Neuronal stem cell (in vitro differentiated cells): ENCODE measurements around the gene MAU2.
"Not testable (repeated sequence)": the region's sequence is repeated elsewhere in the genome, so short reads cannot be mapped to it uniquely, and the experiment has no call there.

ENCODE experiments used
- DNase-seq: peaks from one replicate; pipeline ENCODE4 v3.0.0-alpha.2; 2013; ENCODE audit warnings: low spot score
- H2AFZ ChIP-seq: one replicate; pipeline ENCODE4 v1.6.1; 2013; ENCODE audit warnings: mild to moderate bottlenecking, low read length, inconsistent platforms
- H2AK5ac ChIP-seq: 2 replicates; pipeline ENCODE4 v1.6.1; 2013; ENCODE audit warnings: low read depth, mild to moderate bottlenecking, inconsistent platforms, low read length, moderate library complexity, mixed read lengths
- H2BK120ac ChIP-seq: 2 replicates; pipeline ENCODE4 v1.6.1; 2013; ENCODE audit warnings: low read depth, mild to moderate bottlenecking, inconsistent platforms, low read length, moderate library complexity, mixed read lengths
- H2BK12ac ChIP-seq: one replicate; pipeline ENCODE4 v1.6.1; 2013; ENCODE audit warnings: low read length, inconsistent platforms
- H2BK15ac ChIP-seq: 2 replicates; pipeline ENCODE4 v1.6.1; 2013; ENCODE audit warnings: mild to moderate bottlenecking, low read length, inconsistent platforms, mixed read lengths
- H2BK5ac ChIP-seq: one replicate; pipeline ENCODE4 v1.6.1; 2013; ENCODE audit warnings: inconsistent platforms, mild to moderate bottlenecking, low read length, moderate library complexity
- H3K14ac ChIP-seq: one replicate; pipeline ENCODE4 v1.6.1; 2013; ENCODE audit warnings: low read length, inconsistent platforms
- H3K18ac ChIP-seq: 2 replicates; pipeline ENCODE4 v1.6.1; 2013; ENCODE audit warnings: low read length, inconsistent platforms
- H3K23ac ChIP-seq: 2 replicates; pipeline ENCODE4 v1.6.1; 2013; ENCODE audit warnings: low read depth, mild to moderate bottlenecking, mixed read lengths, low read length, inconsistent platforms; ENCODE audit not compliant: poor library complexity
- H3K27ac ChIP-seq: replicated peaks from 3 replicates; pipeline ENCODE4 v1.5.1; 2013; ENCODE audit warnings: low read length, inconsistent platforms
- H3K27me3 ChIP-seq, 3 experiments: 2 replicates each; pipeline ENCODE4 v1.6.1; 2013; ENCODE audit warnings: low read length in 3 of 3, mild to moderate bottlenecking in 2 of 3, inconsistent platforms in 1 of 3, low read depth in 1 of 3, mixed read lengths in 1 of 3, moderate library complexity in 1 of 3; ENCODE audit not compliant: control insufficient read depth in 3 of 3, insufficient read depth in 3 of 3
- H3K36me3 ChIP-seq, 2 donors: replicated peaks in 1 of 2; 2 replicates each; pipeline ENCODE4 v1.6.1; 2013; ENCODE audit warnings: low read length in 2 of 2; ENCODE audit not compliant: control insufficient read depth in 2 of 2, insufficient read depth in 2 of 2
- H3K4ac ChIP-seq: 2 replicates; pipeline ENCODE4 v1.6.1; 2013; ENCODE audit warnings: inconsistent platforms, mild to moderate bottlenecking, low read length, moderate library complexity
- H3K4me1 ChIP-seq, 2 donors: 1 replicate in 1 of 2; 2 replicates in 1 of 2; pipeline ENCODE4 v1.6.1; 2013; ENCODE audit warnings: low read length in 2 of 2, low read depth in 1 of 2; ENCODE audit not compliant: control insufficient read depth in 2 of 2, insufficient read depth in 1 of 2
- H3K4me2 ChIP-seq: one replicate; pipeline ENCODE4 v1.6.1; 2013; ENCODE audit warnings: mild to moderate bottlenecking, low read length, inconsistent platforms; ENCODE audit not compliant: insufficient read depth, poor library complexity, severe bottlenecking
- H3K4me3 ChIP-seq, 2 donors: 2 replicates each; pipeline ENCODE4 v1.5.1; 2013; ENCODE audit warnings: low read length in 2 of 2, mild to moderate bottlenecking in 2 of 2, inconsistent platforms in 1 of 2, moderate library complexity in 1 of 2
- H3K79me1 ChIP-seq: one replicate; pipeline ENCODE4 v1.6.1; 2013; ENCODE audit warnings: low read depth, mild to moderate bottlenecking, inconsistent platforms, low read length, moderate library complexity
- H3K9ac ChIP-seq: one replicate; pipeline ENCODE4 v1.6.1; 2013; ENCODE audit warnings: mild to moderate bottlenecking, low read depth, low read length, inconsistent platforms; ENCODE audit not compliant: poor library complexity
- H3K9me3 ChIP-seq, 2 donors: replicated peaks in 1 of 2; 2 replicates each; pipeline versions ENCODE3 to v1.6.1; 2013; ENCODE audit warnings: low read length in 2 of 2, mild to moderate bottlenecking in 2 of 2, inconsistent platforms in 1 of 2, low read depth in 1 of 2, mixed read lengths in 1 of 2, moderate library complexity in 1 of 2; ENCODE audit not compliant: control insufficient read depth in 2 of 2, insufficient read depth in 1 of 2
- H4K8ac ChIP-seq: one replicate; pipeline ENCODE4 v1.6.1; 2013; ENCODE audit warnings: low read depth, mild to moderate bottlenecking, inconsistent platforms, low read length, moderate library complexity
- H4K91ac ChIP-seq: one replicate; pipeline ENCODE4 v1.6.1; 2013; ENCODE audit warnings: low read length, low read depth, mild to moderate bottlenecking, inconsistent platforms; ENCODE audit not compliant: poor library complexity
- WGBS, 2 donors: extraction: QIAGEN DNeasy Blood & Tissue Kit; methylation state at CpG; one replicate each; pipeline ENCODE4 v1.1.7; 2013; ENCODE audit warnings: missing lambda C conversion rate in 2 of 2, mixed read lengths in 1 of 2; ENCODE audit not compliant: insufficient read length in 2 of 2, insufficient replicate concordance in 1 of 2; ENCODE audit errors: extremely low coverage in 2 of 2; 5-methylcytosine and 5-hydroxymethylcytosine counted together

Gene MAU2

GRCh38 chr19:19371059-19371458 is 50.4 kb downstream of the MAU2 start:
- no peak overlapping the region for H2BK15ac ChIP-seq
- no peak for DNase-seq
- peaks cover 2% of the 10 kb centered on the region for H3K79me1 ChIP-seq
- H2AK5ac ChIP-seq, result no peak overlapping the region
- peak overlapping the region; percentile 58 for H2BK12ac ChIP-seq
- no peak overlapping the region for H3K27ac ChIP-seq
- H3K23ac ChIP-seq, result no peak overlapping the region
- peaks cover 1 to 4% of the 10 kb centered on the region in 2 donors for H3K4me1 ChIP-seq
- no peak overlapping the region for H4K8ac ChIP-seq
- H4K91ac ChIP-seq, result no peak overlapping the region
- H3K18ac ChIP-seq, result no peak overlapping the region
- H3K4me2 ChIP-seq, result no peak overlapping the region
- H3K4me3 ChIP-seq, result no peak overlapping the region
- no peaks in the 10 kb centered on the region for H3K36me3 ChIP-seq
- no peaks in the 10 kb centered on the region for H3K27me3 ChIP-seq
- no CpG with 5 or more reads among the region's 8 CpGs for WGBS, 2 donors
- H3K14ac ChIP-seq, result no peak overlapping the region
- H2BK5ac ChIP-seq, result no peak overlapping the region
- H2AFZ ChIP-seq, result no peak overlapping the region
- H3K4ac ChIP-seq, result no peak overlapping the region
- H2BK120ac ChIP-seq, result no peak overlapping the region
- H3K9ac ChIP-seq, result no peak overlapping the region
- H3K9me3 ChIP-seq, result no peaks in the 10 kb centered on the region

DNA sequence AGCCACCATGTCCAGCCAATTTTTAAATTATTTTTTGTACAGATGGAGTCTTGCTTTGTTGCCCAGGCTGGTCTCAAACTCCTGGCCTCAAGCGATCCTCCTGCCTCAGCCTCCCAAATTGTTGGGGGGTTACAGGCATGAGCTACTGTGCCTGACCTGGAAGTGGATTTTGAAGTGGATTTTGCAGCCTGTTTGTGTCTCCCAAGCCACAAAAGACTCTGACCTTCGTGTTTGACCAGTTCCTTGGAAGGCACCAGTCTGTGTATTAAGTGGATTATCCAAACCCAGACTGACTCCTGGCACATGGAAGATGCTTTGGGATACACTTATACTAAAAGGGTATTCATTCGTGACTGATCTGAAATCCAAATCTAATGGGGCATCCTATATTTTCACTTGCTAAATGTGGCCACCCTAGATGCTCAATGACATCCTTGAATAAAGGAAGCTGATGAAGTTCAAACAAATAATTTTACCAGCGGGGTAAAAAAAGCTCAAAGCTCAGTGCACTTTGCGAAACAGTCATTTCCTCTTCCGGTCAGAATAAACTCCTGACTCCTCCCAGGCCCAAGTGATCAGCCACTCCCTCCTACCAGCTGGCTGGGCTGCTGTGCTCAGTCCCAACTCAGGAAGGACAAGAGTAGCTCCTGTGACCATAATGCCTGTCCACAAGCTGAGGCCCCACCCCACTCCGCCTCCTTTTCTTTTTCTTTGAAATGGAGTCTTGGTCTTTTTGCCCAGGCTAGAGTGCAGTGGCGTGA is 52.2 kb downstream of the MAU2 start:
- H2BK15ac ChIP-seq, result no peak overlapping the region
- H3K9ac ChIP-seq, result no peak overlapping the region
- H2AFZ ChIP-seq, result peak overlapping the region; percentile 76
- no peak overlapping the region for H2BK120ac ChIP-seq
- H3K4me2 ChIP-seq, result no peak overlapping the region
- no peak overlapping the region for H3K4me3 ChIP-seq
- no peaks in the 10 kb centered on the region for H3K36me3 ChIP-seq
- no peak overlapping the region for H3K4ac ChIP-seq
- no peak overlapping the region for H3K23ac ChIP-seq
- H2AK5ac ChIP-seq, result no peak overlapping the region
- H2BK12ac ChIP-seq, result no peak overlapping the region
- no peak overlapping the region for H3K14ac ChIP-seq
- H3K4me1 ChIP-seq, result peaks cover 0 to 2% of the 10 kb centered on the region in 2 donors
- H3K27me3 ChIP-seq, result no peaks in the 10 kb centered on the region
- no peak overlapping the region for H3K27ac ChIP-seq
- no peak overlapping the region for H3K18ac ChIP-seq
- no peak overlapping the region for H4K8ac ChIP-seq
- no peak overlapping the region for H4K91ac ChIP-seq
- H3K79me1 ChIP-seq, result peaks cover 2% of the 10 kb centered on the region
- no peak overlapping the region for H2BK5ac ChIP-seq
- WGBS, 2 donors, result no CpG with 5 or more reads among the region's 8 CpGs
- no peak for DNase-seq
- H3K9me3 ChIP-seq, result no peaks in the 10 kb centered on the region

DNA sequence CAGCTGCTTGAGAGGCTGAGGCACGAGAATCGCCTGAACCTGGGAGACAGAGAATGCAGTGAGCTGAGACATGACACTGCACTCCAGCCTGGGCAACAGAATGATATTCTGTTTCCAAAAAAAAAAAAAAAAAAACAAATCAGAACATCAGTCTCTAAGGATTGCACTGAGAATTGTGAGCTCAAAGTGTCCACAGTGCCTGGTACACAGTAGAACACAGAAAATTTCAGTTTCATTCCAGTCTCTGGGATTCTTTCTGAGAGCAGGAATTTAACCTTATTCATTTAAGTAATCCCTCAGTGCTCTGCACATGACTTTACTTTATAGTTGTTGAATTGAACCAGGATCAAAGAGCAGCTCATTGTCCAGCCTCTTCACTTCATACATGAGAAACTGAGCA is 58.9 kb downstream of the MAU2 start:
- H2BK15ac ChIP-seq, result no peak overlapping the region
- H3K79me1 ChIP-seq, result no peaks in the 10 kb centered on the region
- DNase-seq, result no peak
- no peak overlapping the region for H3K4me3 ChIP-seq
- no peaks in the 10 kb centered on the region for H3K27me3 ChIP-seq
- no peak overlapping the region for H2BK12ac ChIP-seq
- H3K36me3 ChIP-seq, result no peaks in the 10 kb centered on the region
- no peak overlapping the region for H2AK5ac ChIP-seq
- H3K4me2 ChIP-seq, result no peak overlapping the region
- H3K14ac ChIP-seq, result no peak overlapping the region
- no peak overlapping the region for H2BK5ac ChIP-seq
- H4K91ac ChIP-seq, result no peak overlapping the region
- H3K9me3 ChIP-seq, result peaks cover 1 to 9% of the 10 kb centered on the region in 2 donors
- no CpG with 5 or more reads among the region's 2 CpGs for whole genome bisulfite sequencing, 2 donors
- no peak overlapping the region for H3K9ac ChIP-seq
- H3K27ac ChIP-seq, result no peak overlapping the region
- H3K4me1 ChIP-seq, result peaks cover 0 to 2% of the 10 kb centered on the region in 2 donors
- H3K18ac ChIP-seq, result no peak overlapping the region
- H2AFZ ChIP-seq, result no peak overlapping the region
- H4K8ac ChIP-seq, result no peak overlapping the region
- H3K23ac ChIP-seq, result no peak overlapping the region
- H2BK120ac ChIP-seq, result no peak overlapping the region
- H3K4ac ChIP-seq, result no peak overlapping the region

GRCh38 chr19:19380316-19380715 is 59.7 kb downstream of the MAU2 start:
- not testable (repeated sequence) for DNase-seq, H3K4me2 ChIP-seq, H2BK12ac ChIP-seq, H3K4ac ChIP-seq, H2AFZ ChIP-seq, H4K91ac ChIP-seq, H3K23ac ChIP-seq, H2BK5ac ChIP-seq, H2BK15ac ChIP-seq, H3K18ac ChIP-seq, H3K36me3 ChIP-seq, H3K4me1 ChIP-seq, H3K27ac ChIP-seq, H3K14ac ChIP-seq, H3K27me3 ChIP-seq, H2AK5ac ChIP-seq, H4K8ac ChIP-seq, H3K4me3 ChIP-seq, H2BK120ac ChIP-seq, H3K9ac ChIP-seq, H3K79me1 ChIP-seq
- no CpG with 5 or more reads among the region's 12 CpGs for WGBS, 2 donors
- peaks cover 2 to 13% of the 10 kb centered on the region in 2 donors for H3K9me3 ChIP-seq
